ENCODE data around the gene NOTCH2.
"Not testable (repeated sequence)": the region's sequence is repeated elsewhere in the genome, so short reads cannot be mapped to it uniquely, and the experiment has no call there.

- not testable (repeated sequence) for TF ChIP-seq CTCF (optimal IDR thresholded peaks at IDR 0.05 in 1 of 3, IDR thresholded peaks at IDR 0.05 in 1 of 3, conservative IDR thresholded peaks at IDR 0.05 in 1 of 3; ENCODE audit: extremely low read depth in 1 of 3, insufficient read depth in 2 of 3, low read length in 3 of 3); EZH2 (IDR thresholded peaks at IDR 0.05; ENCODE audit: low read length)
Measured at GRCh38 chr1:119996731-119997312, 72.6 kb downstream of the NOTCH2 start.
